Endothelial cell of umbilical vein (primary cell): ENCODE results near the gene B3GALT4. TPM values are rescaled to one million over a fixed set of nuclear protein-coding genes. Genes with fewer than 3 reads are reported as not detected.
A peak's percentile ranks its signal among the peaks of the same experiment; 100 is the strongest.

ENCODE experiments used
- BruUV-seq: library from RNA; stranded (reverse); fragments of 400-500 nt; replicated peaks from 2 replicates; lab custom pipeline; 2021; lab: Mats Ljungman, UMichigan
- CTCF ChIA-PET: fragments of 300-600, 350-600 bp; sonication (Branson Sonifier 250); formaldehyde crosslinking; loops from one replicate; lab custom pipeline; 2021; ENCODE audit warnings: antibody characterized with exemption, inconsistent platforms; lab: Charles Lee
- POLR2A ChIA-PET: fragments of 300-600, 350-600 bp; sonication (Branson Sonifier 250); formaldehyde crosslinking; loops from one replicate; lab custom pipeline; 2021; ENCODE audit warnings: antibody characterized with exemption, inconsistent platforms; lab: Charles Lee
- DNase-seq: peaks from one replicate; pipeline ENCODE4 v3.0.0-alpha.2; 2011; ENCODE audit warnings: low read depth, low spot score
- FAIRE-seq: peaks from 2 replicates; lab custom pipeline; 2011; peaks lifted over from hg19 to GRCh38; lab: Jason Lieb, UNC
- H2AFZ ChIP-seq: 2 replicates; pipeline ENCODE4 v1.6.0; 2012; ENCODE audit warnings: low read depth, low read length, control low read depth, inconsistent platforms
- H3K27ac ChIP-seq: 2 replicates; pipeline ENCODE4 v1.5.1; 2011; ENCODE audit warnings: low read depth, mild to moderate bottlenecking, control low read depth, low read length, moderate library complexity; ENCODE audit not compliant: insufficient read depth
- H3K27me3 ChIP-seq, 2 experiments: 2 replicates each; pipeline versions ENCODE4 v1.6.0 to v1.6.1; 2011; ENCODE audit warnings: low read length in 2 of 2, mixed read lengths in 1 of 2; ENCODE audit not compliant: control insufficient read depth in 2 of 2, insufficient read depth in 2 of 2
- H3K36me3 ChIP-seq, 2 experiments: 2 replicates in 1 of 2; 3 replicates in 1 of 2; pipeline ENCODE4 v1.5.1; 2011; ENCODE audit warnings: low read length in 2 of 2, mild to moderate bottlenecking in 1 of 2, moderate library complexity in 1 of 2; ENCODE audit not compliant: control insufficient read depth in 2 of 2, insufficient read depth in 2 of 2; ENCODE audit errors: extremely low read depth in 1 of 2
- H3K4me1 ChIP-seq: 3 replicates; pipeline ENCODE4 v1.5.1; 2011; ENCODE audit warnings: mild to moderate bottlenecking, low read length; ENCODE audit not compliant: control insufficient read depth, insufficient read depth; ENCODE audit errors: extremely low read depth
- H3K4me2 ChIP-seq: 2 replicates; pipeline ENCODE4 v1.6.1; 2011; ENCODE audit warnings: low read length, control low read depth, mixed read lengths; ENCODE audit not compliant: insufficient read depth
- H3K4me3 ChIP-seq, 3 experiments: fragments of 200-600 bp in 1 of 3; sonication (generic), shearing (Covaris generic) in 1 of 3; replicated peaks in 1 of 3; 2 replicates each; pipeline ENCODE4 v1.5.1; 2011 to 2016; ENCODE audit warnings: control low read depth in 3 of 3, low read length in 3 of 3, mild to moderate bottlenecking in 2 of 3, inconsistent platforms in 1 of 3, low read depth in 1 of 3, moderate library complexity in 1 of 3; ENCODE audit not compliant: insufficient read depth in 1 of 3
- H3K79me2 ChIP-seq: 2 replicates; pipeline ENCODE4 v1.6.0; 2012; ENCODE audit warnings: low read length, inconsistent platforms; ENCODE audit not compliant: control insufficient read depth, insufficient read depth
- H3K9ac ChIP-seq: replicated peaks from 2 replicates; pipeline ENCODE3; 2011; ENCODE audit warnings: low read length, control low read depth; ENCODE audit not compliant: insufficient read depth; ENCODE audit errors: extremely low read depth
- H3K9me1 ChIP-seq: replicated peaks from 3 replicates; pipeline ENCODE4 v1.6.0; 2011; ENCODE audit warnings: mild to moderate bottlenecking, low read length; ENCODE audit not compliant: control insufficient read depth, insufficient read depth; ENCODE audit errors: extremely low read depth
- H3K9me3 ChIP-seq: replicated peaks from 2 replicates; pipeline ENCODE4 v1.5.1; 2012; ENCODE audit warnings: low read length, inconsistent platforms; ENCODE audit not compliant: control insufficient read depth, insufficient read depth
- H4K20me1 ChIP-seq: replicated peaks from 2 replicates; pipeline ENCODE3; 2011; ENCODE audit warnings: mild to moderate bottlenecking, low read length; ENCODE audit not compliant: control insufficient read depth, insufficient read depth; ENCODE audit errors: extremely low read depth
- EZH2 ChIP-seq: IDR thresholded peaks from 2 replicates; pipeline ENCODE4 v1.6.1; 2012; ENCODE audit warnings: borderline replicate concordance, low read depth, mild to moderate bottlenecking, moderate library complexity, low read length, inconsistent platforms; ENCODE audit not compliant: severe bottlenecking
- FOS ChIP-seq: IDR thresholded peaks from 2 replicates; pipeline ENCODE4 v1.6.1; 2011; ENCODE audit warnings: mild to moderate bottlenecking, low read length, moderate library complexity, borderline replicate concordance; ENCODE audit not compliant: insufficient read depth
- GATA2 ChIP-seq: IDR thresholded peaks from 2 replicates; pipeline ENCODE4 v1.7.0; 2011; ENCODE audit warnings: low read depth, mild to moderate bottlenecking, moderate library complexity, mixed read lengths, low read length; ENCODE audit not compliant: insufficient read length, insufficient read depth
- JUN ChIP-seq: IDR thresholded peaks from 2 replicates; pipeline ENCODE4 v1.6.1; 2011; ENCODE audit warnings: borderline replicate concordance, low read depth; ENCODE audit not compliant: insufficient read length, insufficient read depth
- MYC ChIP-seq: IDR thresholded peaks from one replicate; pipeline ENCODE4 v1.6.1; 2011; ENCODE audit warnings: mild to moderate bottlenecking, low read depth, low read length
- POLR2A ChIP-seq: IDR thresholded peaks from 2 replicates; pipeline ENCODE4 v1.6.1; 2012; ENCODE audit warnings: low read depth, mild to moderate bottlenecking, control low read depth, low read length
- POLR2AphosphoS5 ChIP-seq: IDR thresholded peaks from 2 replicates; pipeline ENCODE4 v1.6.1; 2012; ENCODE audit warnings: low read depth, mild to moderate bottlenecking, control low read depth, low read length, moderate library complexity; ENCODE audit not compliant: insufficient read depth
- dilution Hi-C: fragments of 300-500 bp; cut with MboI; formaldehyde crosslinking; loops from one replicate; pipeline ENCODE4 v1.15.0; 2019; ENCODE audit warnings: low sequenced_read_pairs; ENCODE audit not compliant: extremely low pct_ligation_motif_present
- intact Hi-C: fragments of 100-400 bp; cut with micrococcal nuclease; formaldehyde crosslinking; loops from one replicate; pipeline ENCODE4 v1.10.0; 2022
- polyA plus RNA-seq, 4 experiments: library from polyadenylated mRNA; depleted of rRNA in 3 of 4; stranded (reverse) in 3 of 4; unstranded in 1 of 4; fragments of >200 nt; gene quantifications; 2 replicates each; pipeline versions ENCODE4 v1.2.1 to v1.2.3, GENCODE V29; 2011 to 2012; ENCODE audit warnings: missing spikeins in 1 of 4
- total RNA-seq: library from RNA; stranded (reverse); gene quantifications from 2 replicates; pipeline ENCODE4 v1.2.3, GENCODE V29; 2021
- TF ChIP-seq, protein P1 (sequence below): IDR thresholded peaks from 2 replicates; pipeline ENCODE4 v1.6.1; 2011; ENCODE audit not compliant: insufficient read depth, insufficient read length
- TF ChIP-seq, protein P2 (sequence below), 2 donors: IDR thresholded peaks; 1 replicate in 1 of 2; 2 replicates in 1 of 2; pipeline ENCODE4 v1.5.1; 2011; ENCODE audit warnings: low read length in 2 of 2, mild to moderate bottlenecking in 2 of 2, moderate library complexity in 2 of 2, control low read depth in 1 of 2, inconsistent platforms in 1 of 2, low read depth in 1 of 2; ENCODE audit not compliant: insufficient read depth in 1 of 2; ENCODE audit errors: extremely low read depth in 1 of 2

Gene B3GALT4
- total and polyA plus RNA-seq, 2 donors (not counting 3 experiments of a cell fraction or from before 2014, with no cell fraction given) = 4.5 to 5.6 TPM

DNA sequence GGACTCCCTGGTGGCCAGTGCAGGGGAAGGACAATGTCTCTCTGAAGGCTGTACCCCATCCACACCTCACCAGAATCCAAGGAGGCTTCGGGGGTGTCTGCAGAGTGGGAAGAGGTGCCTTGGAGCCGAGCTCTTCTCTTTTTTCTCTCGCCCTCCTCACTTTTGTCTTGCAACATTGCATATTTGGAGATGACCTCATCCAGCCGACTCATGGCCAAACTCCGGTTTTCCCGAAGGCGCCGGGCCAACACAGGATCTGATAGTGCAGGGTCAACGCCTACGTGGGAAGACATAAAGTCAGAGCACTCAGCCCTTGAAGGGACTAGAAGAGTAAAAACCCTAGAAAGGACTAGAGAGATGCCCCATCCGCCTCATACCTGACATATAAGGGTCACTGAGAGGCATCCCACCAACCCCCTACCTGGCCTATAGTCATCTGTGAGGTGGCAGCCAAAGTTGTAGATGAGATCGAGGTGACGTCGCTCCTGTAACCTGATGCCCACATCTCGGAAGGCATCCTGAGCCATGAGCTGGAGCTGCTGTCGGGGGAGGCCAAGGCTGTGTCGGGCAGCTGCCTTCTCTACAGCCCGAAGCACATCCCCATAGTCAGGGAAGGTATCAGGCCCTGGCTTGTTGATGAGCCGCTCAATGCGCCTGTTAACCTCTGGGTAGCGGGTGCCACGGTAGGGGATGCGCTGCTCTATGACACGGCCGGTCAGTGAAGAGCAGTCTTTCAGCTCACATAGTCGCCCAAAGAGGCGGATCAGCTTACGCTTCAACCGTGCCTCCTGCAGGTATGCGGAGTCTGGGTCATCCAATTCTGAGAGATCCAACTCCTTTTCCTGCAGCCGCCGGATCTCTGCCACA lies 43.6 kb downstream of the B3GALT4 start:
- Histone ChIP-seq H3K79me2 (peaks cover 37% of the 10 kb centered on the region), H3K4me2 (peak overlapping the region; percentile 15), H3K9ac (peak overlapping the region; percentile 4), H4K20me1 (no peaks in the 10 kb centered on the region), H3K27me3 (no peaks in the 10 kb centered on the region), H3K9me1 (no peaks in the 10 kb centered on the region), H3K4me1 (peaks cover 53% of the 10 kb centered on the region), H3K4me3 (no peak overlapping the region), H3K9me3 (no peaks in the 10 kb centered on the region), H3K27ac (peak overlapping the region; percentile 76), H3K36me3 (peaks cover 5 to 22% of the 10 kb centered on the region in 2 experiments), H2AFZ (no peak overlapping the region)
- intact Hi-C loops = no loop called here
- peak; percentile 66 for DNase-seq
- ChIA-PET CTCF (no interaction called here), POLR2A (interaction anchor here (0.6 to 1.0 kb wide), 2 partner anchors 48 to 1101 kb away, joined by 3 read pairs; partner anchors contain the start of genes RPS18 and VPS52)
- dilution Hi-C loops = no loop called here
- FAIRE-seq = peak; percentile 83
- BruUV-seq = TSS peak; percentile 79
- TF ChIP-seq EZH2 (no peak), GATA2 (peak; percentile 31), FOS (peak; percentile 51), POLR2A (no peak), MYC (no peak), JUN (peak; percentile 57), POLR2AphosphoS5 (no peak)
- TF ChIP-seq, protein P1, sequence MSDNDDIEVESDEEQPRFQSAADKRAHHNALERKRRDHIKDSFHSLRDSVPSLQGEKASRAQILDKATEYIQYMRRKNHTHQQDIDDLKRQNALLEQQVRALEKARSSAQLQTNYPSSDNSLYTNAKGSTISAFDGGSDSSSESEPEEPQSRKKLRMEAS = no peak
- TF ChIP-seq, protein P2, sequence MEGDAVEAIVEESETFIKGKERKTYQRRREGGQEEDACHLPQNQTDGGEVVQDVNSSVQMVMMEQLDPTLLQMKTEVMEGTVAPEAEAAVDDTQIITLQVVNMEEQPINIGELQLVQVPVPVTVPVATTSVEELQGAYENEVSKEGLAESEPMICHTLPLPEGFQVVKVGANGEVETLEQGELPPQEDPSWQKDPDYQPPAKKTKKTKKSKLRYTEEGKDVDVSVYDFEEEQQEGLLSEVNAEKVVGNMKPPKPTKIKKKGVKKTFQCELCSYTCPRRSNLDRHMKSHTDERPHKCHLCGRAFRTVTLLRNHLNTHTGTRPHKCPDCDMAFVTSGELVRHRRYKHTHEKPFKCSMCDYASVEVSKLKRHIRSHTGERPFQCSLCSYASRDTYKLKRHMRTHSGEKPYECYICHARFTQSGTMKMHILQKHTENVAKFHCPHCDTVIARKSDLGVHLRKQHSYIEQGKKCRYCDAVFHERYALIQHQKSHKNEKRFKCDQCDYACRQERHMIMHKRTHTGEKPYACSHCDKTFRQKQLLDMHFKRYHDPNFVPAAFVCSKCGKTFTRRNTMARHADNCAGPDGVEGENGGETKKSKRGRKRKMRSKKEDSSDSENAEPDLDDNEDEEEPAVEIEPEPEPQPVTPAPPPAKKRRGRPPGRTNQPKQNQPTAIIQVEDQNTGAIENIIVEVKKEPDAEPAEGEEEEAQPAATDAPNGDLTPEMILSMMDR (IDR thresholded peaks at IDR 0.05; ENCODE audit: extremely low read depth in 1 of 2, insufficient read depth in 1 of 2, low read depth in 1 of 2, low read length in 2 of 2) = no peak
